A549 (cell line): Measurements from ENCODE around the gene NAV2. TPM values are rescaled to one million over a fixed set of nuclear protein-coding genes. Genes with fewer than 3 reads are reported as not detected.

Experiments
- ATAC-seq, 2 experiments: fragments of 200-7000 bp in 1 of 2; fragments of >200 bp in 1 of 2; cut with Nextera tagmentation in 1 of 2; cut with Tn5 transposase in 1 of 2; 3 replicates each; pipeline versions ENCODE4 v1.8.0 to v1.9.1; 2018 to 2020; ENCODE audit warnings: mild to moderate bottlenecking in 1 of 2, moderate library complexity in 1 of 2
- CTCF ChIA-PET: fragments of 300-600 bp; sonication (Branson Sonifier 250); formaldehyde crosslinking; extraction: SDS; loops from one replicate; lab custom pipeline; 2021; ENCODE audit warnings: antibody characterized with exemption, inconsistent platforms; lab: Yijun Ruan, JAX
- POLR2A ChIA-PET: fragments of 350-600 bp; formaldehyde crosslinking; extraction: SDS; loops from one replicate; lab custom pipeline; 2021; ENCODE audit warnings: antibody characterized with exemption, inconsistent platforms; lab: Yijun Ruan, JAX
- DNase-seq, 2 experiments: peaks; one replicate each; pipeline versions ENCODE4 v3.0.0 to v3.0.0-alpha.2; 2011 to 2016; ENCODE audit warnings: low read depth in 1 of 2, low spot score in 1 of 2
- FAIRE-seq: peaks from 2 replicates; lab custom pipeline; 2011; peaks lifted over from hg19 to GRCh38; lab: Jason Lieb, UNC
- H3K27ac ChIP-seq, 2 experiments: fragments of >200 bp; sonication (Bioruptor Twin); formaldehyde crosslinking; 3 replicates each; pipeline ENCODE4 v1.5.1; 2016 to 2017
- H3K4me1 ChIP-seq: fragments of >200 bp; sonication (Bioruptor Twin); formaldehyde crosslinking; 3 replicates; pipeline ENCODE4 v1.6.1; 2016
- H3K4me2 ChIP-seq: fragments of >200 bp; sonication (Bioruptor Twin); formaldehyde crosslinking; 3 replicates; pipeline ENCODE4 v1.6.1; 2016
- H3K4me3 ChIP-seq: fragments of >200 bp; sonication (Bioruptor Twin); formaldehyde crosslinking; 3 replicates; pipeline ENCODE4 v1.5.1; 2016
- H3K9me3 ChIP-seq: fragments of >200 bp; sonication (Bioruptor Twin); formaldehyde crosslinking; 3 replicates; pipeline ENCODE4 v1.6.1; 2016
- BHLHE40 ChIP-seq: IDR thresholded peaks from 2 replicates; pipeline ENCODE4 v1.6.1; 2012; ENCODE audit warnings: low read depth, low read length, inconsistent platforms
- CBX8 ChIP-seq: fragments of 200-600 bp; sonication (generic); IDR thresholded peaks from 2 replicates; pipeline ENCODE4 v1.6.1; 2016
- CEBPB ChIP-seq, 2 experiments: fragments of >200 bp in 1 of 2; sonication (Bioruptor Twin) in 1 of 2; formaldehyde crosslinking in 1 of 2; IDR thresholded peaks; 2 replicates each; pipeline ENCODE4 v1.6.1; 2012 to 2016
- CHD2 ChIP-seq: fragments of 150-350 bp; IDR thresholded peaks from 2 replicates; pipeline ENCODE4 v1.6.1; 2014; ENCODE audit warnings: low read length; ENCODE audit not compliant: partially characterized antibody
- CHD4 ChIP-seq: fragments of 200-600 bp; sonication (generic); IDR thresholded peaks from 2 replicates; pipeline ENCODE4 v1.6.1; 2016; ENCODE audit warnings: antibody characterized with exemption, mild to moderate bottlenecking, borderline replicate concordance
- EP300 ChIP-seq, 2 experiments: fragments of >200 bp; sonication (Bioruptor Twin); formaldehyde crosslinking; IDR thresholded peaks; 2 replicates in 1 of 2; 3 replicates in 1 of 2; pipeline ENCODE4 v1.6.1; 2016 to 2017
- ESRRA ChIP-seq: fragments of 150-350 bp; IDR thresholded peaks from 2 replicates; pipeline ENCODE4 v1.6.1; 2014; ENCODE audit warnings: mild to moderate bottlenecking, low read length, borderline replicate concordance
- FOSL2 ChIP-seq, 2 experiments: fragments of 450-650 bp in 1 of 2; fragments of >200 bp in 1 of 2; sonication (Bioruptor Twin) in 1 of 2; formaldehyde crosslinking; IDR thresholded peaks; 2 replicates each; pipeline versions ENCODE4 v1.5.0 to v1.6.1; 2016 to 2020; ENCODE audit warnings: mild to moderate bottlenecking in 1 of 2, moderate library complexity in 1 of 2
- GATA3 ChIP-seq: IDR thresholded peaks from 2 replicates; pipeline ENCODE4 v1.6.1; 2012; ENCODE audit warnings: borderline replicate concordance
- HDAC2 ChIP-seq: fragments of 200-600 bp; sonication (generic); IDR thresholded peaks from 2 replicates; pipeline ENCODE4 v1.6.1; 2016
- HOXB5 ChIP-seq: fragments of 250-450 bp; sonication (Bioruptor Pico); IDR thresholded peaks from 2 replicates; pipeline ENCODE4 v1.5.0; 2020; ENCODE audit warnings: mild to moderate bottlenecking, moderate library complexity
- JUN ChIP-seq, 2 experiments: fragments of >200 bp; sonication (Bioruptor Twin); formaldehyde crosslinking; IDR thresholded peaks; 2 replicates in 1 of 2; 3 replicates in 1 of 2; pipeline ENCODE4 v1.6.1; 2016 to 2017
- JUNB ChIP-seq: fragments of >200 bp; sonication (Bioruptor Twin); formaldehyde crosslinking; IDR thresholded peaks from 2 replicates; pipeline ENCODE4 v1.6.1; 2016
- MAZ ChIP-seq: fragments of 150-350 bp; IDR thresholded peaks from 2 replicates; pipeline ENCODE4 v1.6.1; 2014; ENCODE audit warnings: antibody characterized with exemption, low read depth, low read length, borderline replicate concordance
- NR3C1 ChIP-seq: fragments of >200 bp; sonication (Bioruptor Twin); formaldehyde crosslinking; IDR thresholded peaks from 3 replicates; pipeline ENCODE4 v1.6.1; 2017
- PHF8 ChIP-seq: fragments of 200-600 bp; sonication (generic); IDR thresholded peaks from 2 replicates; pipeline ENCODE4 v1.6.1; 2016; ENCODE audit warnings: low read depth, mild to moderate bottlenecking, antibody characterized with exemption, moderate library complexity, borderline replicate concordance
- POLR2A ChIP-seq: IDR thresholded peaks from 2 replicates; pipeline ENCODE4 v1.6.1; 2012; ENCODE audit warnings: mild to moderate bottlenecking, low read length
- RARB ChIP-seq: fragments of 250-450 bp; sonication (Bioruptor Pico); IDR thresholded peaks from 2 replicates; pipeline ENCODE4 v1.8.0; 2021; ENCODE audit warnings: mild to moderate bottlenecking, moderate library complexity
- RCOR1 ChIP-seq: fragments of 150-350 bp; IDR thresholded peaks from 2 replicates; pipeline ENCODE4 v1.6.1; 2014; ENCODE audit warnings: antibody characterized with exemption, low read length, low read depth
- RFX5 ChIP-seq: fragments of 450-650 bp; IDR thresholded peaks from 2 replicates; pipeline ENCODE4 v1.7.1; 2014; ENCODE audit warnings: antibody characterized with exemption, mild to moderate bottlenecking, moderate library complexity
- SMC3 ChIP-seq: fragments of >200 bp; sonication (Bioruptor Twin); formaldehyde crosslinking; IDR thresholded peaks from 3 replicates; pipeline ENCODE4 v1.6.1; 2018; ENCODE audit warnings: inconsistent platforms
- ZC3H11A ChIP-seq: fragments of 450-650 bp; IDR thresholded peaks from 2 replicates; pipeline ENCODE4 v1.6.1; 2014; ENCODE audit warnings: antibody characterized with exemption, mild to moderate bottlenecking
- ZFP36 ChIP-seq: fragments of 450-650 bp; IDR thresholded peaks from 2 replicates; pipeline ENCODE4 v1.6.1; 2014; ENCODE audit warnings: borderline replicate concordance; ENCODE audit not compliant: partially characterized antibody
- WGBS: methylation state at CpG from one replicate; pipeline ENCODE4 v1.1.6; 2017; ENCODE audit errors: missing lambda C conversion rate; 5-methylcytosine and 5-hydroxymethylcytosine counted together
- polyA plus RNA-seq, 4 experiments: library from polyadenylated mRNA; depleted of rRNA in 3 of 4; stranded (reverse); fragments of >200 nt; fragmentation: RNase III in 1 of 4; extraction: RNeasy Plus Mini Kit Qiagen cat#74134 plus additional on column Dnase treatment in 1 of 4; gene quantifications; 2 replicates in 3 of 4; 3 replicates in 1 of 4; pipeline ENCODE4 v1.2.3, GENCODE V29; 2011 to 2017
- TF ChIP-seq, protein P1 (sequence below): fragments of >200 bp; sonication (Bioruptor Twin); formaldehyde crosslinking; IDR thresholded peaks from 3 replicates; pipeline ENCODE4 v1.6.1; 2016
- TF ChIP-seq, protein P2 (sequence below): fragments of 200-600 bp; sonication (generic); IDR thresholded peaks from 2 replicates; pipeline ENCODE4 v1.6.1; 2016; ENCODE audit warnings: antibody characterized with exemption, mild to moderate bottlenecking, moderate library complexity
- TF ChIP-seq, protein P3 (sequence below): IDR thresholded peaks from 2 replicates; pipeline ENCODE4 v1.6.1; 2012; ENCODE audit warnings: low read depth, borderline replicate concordance
- TF ChIP-seq, protein P4 (sequence below): fragments of 150-350 bp; IDR thresholded peaks from 2 replicates; pipeline ENCODE4 v1.6.1; 2014; ENCODE audit warnings: low read depth, mild to moderate bottlenecking, low read length
- TF ChIP-seq, protein P5 (sequence below): IDR thresholded peaks from 2 replicates; pipeline ENCODE4 v1.6.1; 2012

Gene NAV2
- polyA plus RNA-seq, 2 of the 4 experiments (the other 2 are of a cell fraction) = 4.9 to 19.8 TPM

DNA sequence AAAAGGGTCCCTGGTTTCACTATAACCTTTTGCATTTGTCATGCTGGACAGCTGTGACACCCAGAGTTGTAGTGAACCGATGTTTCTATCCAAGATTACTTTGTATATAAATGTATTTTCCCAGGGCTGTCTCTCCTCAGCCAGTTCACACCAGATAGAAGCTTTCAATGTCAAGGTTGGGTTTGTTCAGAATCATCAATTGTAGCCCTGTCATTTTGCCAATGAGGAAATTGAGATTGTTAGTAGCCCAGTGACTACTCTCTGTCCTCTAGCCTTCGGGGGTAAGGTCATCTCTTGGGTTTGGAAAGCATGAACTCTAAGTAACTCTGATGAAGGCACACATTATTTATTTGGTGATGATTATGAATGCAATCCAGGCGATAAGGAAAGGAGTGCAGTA, 282.0 kb downstream of the NAV2 start:
- H3K4me3 ChIP-seq = no peak overlapping the region
- no peak for FAIRE-seq
- H3K4me2 ChIP-seq = peak overlapping the region; percentile 59
- TF ChIP-seq, protein P1, sequence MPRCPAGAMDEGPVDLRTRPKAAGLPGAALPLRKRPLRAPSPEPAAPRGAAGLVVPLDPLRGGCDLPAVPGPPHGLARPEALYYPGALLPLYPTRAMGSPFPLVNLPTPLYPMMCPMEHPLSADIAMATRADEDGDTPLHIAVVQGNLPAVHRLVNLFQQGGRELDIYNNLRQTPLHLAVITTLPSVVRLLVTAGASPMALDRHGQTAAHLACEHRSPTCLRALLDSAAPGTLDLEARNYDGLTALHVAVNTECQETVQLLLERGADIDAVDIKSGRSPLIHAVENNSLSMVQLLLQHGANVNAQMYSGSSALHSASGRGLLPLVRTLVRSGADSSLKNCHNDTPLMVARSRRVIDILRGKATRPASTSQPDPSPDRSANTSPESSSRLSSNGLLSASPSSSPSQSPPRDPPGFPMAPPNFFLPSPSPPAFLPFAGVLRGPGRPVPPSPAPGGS = no peak
- no peak for TF ChIP-seq MAZ
- no peak for TF ChIP-seq HOXB5 (CRISPR knock-in tag)
- no peak for TF ChIP-seq CBX8
- no peak for TF ChIP-seq BHLHE40
- TF ChIP-seq CEBPB (IDR thresholded peaks at IDR 0.05) = no peak
- TF ChIP-seq, protein P2, sequence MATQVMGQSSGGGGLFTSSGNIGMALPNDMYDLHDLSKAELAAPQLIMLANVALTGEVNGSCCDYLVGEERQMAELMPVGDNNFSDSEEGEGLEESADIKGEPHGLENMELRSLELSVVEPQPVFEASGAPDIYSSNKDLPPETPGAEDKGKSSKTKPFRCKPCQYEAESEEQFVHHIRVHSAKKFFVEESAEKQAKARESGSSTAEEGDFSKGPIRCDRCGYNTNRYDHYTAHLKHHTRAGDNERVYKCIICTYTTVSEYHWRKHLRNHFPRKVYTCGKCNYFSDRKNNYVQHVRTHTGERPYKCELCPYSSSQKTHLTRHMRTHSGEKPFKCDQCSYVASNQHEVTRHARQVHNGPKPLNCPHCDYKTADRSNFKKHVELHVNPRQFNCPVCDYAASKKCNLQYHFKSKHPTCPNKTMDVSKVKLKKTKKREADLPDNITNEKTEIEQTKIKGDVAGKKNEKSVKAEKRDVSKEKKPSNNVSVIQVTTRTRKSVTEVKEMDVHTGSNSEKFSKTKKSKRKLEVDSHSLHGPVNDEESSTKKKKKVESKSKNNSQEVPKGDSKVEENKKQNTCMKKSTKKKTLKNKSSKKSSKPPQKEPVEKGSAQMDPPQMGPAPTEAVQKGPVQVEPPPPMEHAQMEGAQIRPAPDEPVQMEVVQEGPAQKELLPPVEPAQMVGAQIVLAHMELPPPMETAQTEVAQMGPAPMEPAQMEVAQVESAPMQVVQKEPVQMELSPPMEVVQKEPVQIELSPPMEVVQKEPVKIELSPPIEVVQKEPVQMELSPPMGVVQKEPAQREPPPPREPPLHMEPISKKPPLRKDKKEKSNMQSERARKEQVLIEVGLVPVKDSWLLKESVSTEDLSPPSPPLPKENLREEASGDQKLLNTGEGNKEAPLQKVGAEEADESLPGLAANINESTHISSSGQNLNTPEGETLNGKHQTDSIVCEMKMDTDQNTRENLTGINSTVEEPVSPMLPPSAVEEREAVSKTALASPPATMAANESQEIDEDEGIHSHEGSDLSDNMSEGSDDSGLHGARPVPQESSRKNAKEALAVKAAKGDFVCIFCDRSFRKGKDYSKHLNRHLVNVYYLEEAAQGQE = no peak
- TF ChIP-seq RFX5 = no peak
- TF ChIP-seq POLR2A = no peak
- no peak for TF ChIP-seq ZC3H11A
- no peak for TF ChIP-seq RCOR1
- no peak for TF ChIP-seq NR3C1
- TF ChIP-seq PHF8 = no peak
- TF ChIP-seq, protein P3, sequence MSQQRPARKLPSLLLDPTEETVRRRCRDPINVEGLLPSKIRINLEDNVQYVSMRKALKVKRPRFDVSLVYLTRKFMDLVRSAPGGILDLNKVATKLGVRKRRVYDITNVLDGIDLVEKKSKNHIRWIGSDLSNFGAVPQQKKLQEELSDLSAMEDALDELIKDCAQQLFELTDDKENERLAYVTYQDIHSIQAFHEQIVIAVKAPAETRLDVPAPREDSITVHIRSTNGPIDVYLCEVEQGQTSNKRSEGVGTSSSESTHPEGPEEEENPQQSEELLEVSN = no peak
- TF ChIP-seq GATA3 = no peak
- no peak for TF ChIP-seq CHD2
- TF ChIP-seq, protein P4, sequence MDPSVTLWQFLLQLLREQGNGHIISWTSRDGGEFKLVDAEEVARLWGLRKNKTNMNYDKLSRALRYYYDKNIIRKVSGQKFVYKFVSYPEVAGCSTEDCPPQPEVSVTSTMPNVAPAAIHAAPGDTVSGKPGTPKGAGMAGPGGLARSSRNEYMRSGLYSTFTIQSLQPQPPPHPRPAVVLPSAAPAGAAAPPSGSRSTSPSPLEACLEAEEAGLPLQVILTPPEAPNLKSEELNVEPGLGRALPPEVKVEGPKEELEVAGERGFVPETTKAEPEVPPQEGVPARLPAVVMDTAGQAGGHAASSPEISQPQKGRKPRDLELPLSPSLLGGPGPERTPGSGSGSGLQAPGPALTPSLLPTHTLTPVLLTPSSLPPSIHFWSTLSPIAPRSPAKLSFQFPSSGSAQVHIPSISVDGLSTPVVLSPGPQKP = no peak
- peaks cover 10% of the 10 kb centered on the region; the same call in 2 of the 3 replicates for H3K9me3 ChIP-seq
- peak overlapping the region; percentile 80 to 99 for H3K27ac ChIP-seq
- POLR2A ChIA-PET = interaction anchor here (0.6 to 1.5 kb wide), 4 partner anchors 13 to 118 kb away, joined by 3 to 6 read pairs (median 3); no protein-coding TSS in a partner anchor
- no peak for DNase-seq
- 30% methylated on average over 3 of the region's 3 CpGs for WGBS
- no peak; a peak in 1 of 6 replicates for ATAC-seq
- peaks cover 30% of the 10 kb centered on the region for H3K4me1 ChIP-seq
- CTCF ChIA-PET = interaction anchor here (0.6 to 1.7 kb wide), 8 partner anchors 14 to 133 kb away, joined by 3 to 7 read pairs (median 4); no protein-coding TSS in a partner anchor

DNA sequence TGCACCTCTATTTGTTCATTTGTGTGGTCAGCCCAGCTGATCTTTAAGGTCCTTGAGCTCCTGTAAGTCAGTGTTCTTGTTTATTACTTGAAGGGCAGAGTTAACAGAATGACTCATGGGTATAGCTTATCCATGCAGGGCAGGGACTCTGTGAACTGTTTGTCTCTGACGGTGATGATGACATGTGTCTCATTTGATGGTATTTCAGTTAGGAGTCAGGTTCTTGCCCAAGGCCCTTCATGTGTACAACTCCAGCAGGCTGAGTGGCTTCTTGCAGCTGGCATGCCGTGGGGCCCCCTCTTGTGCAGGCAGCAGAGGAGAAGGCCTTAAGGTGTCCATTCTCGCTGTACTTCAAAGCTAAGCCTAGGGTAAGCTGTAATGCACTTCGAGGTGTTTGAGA, 282.5 kb downstream of the NAV2 start:
- Histone ChIP-seq H3K4me2 (peak overlapping the region; percentile 59), H3K9me3 (peaks cover 10% of the 10 kb centered on the region; the same call in 2 of the 3 replicates), H3K27ac (peak overlapping the region; percentile 80 to 99), H3K4me3 (no peak overlapping the region), H3K4me1 (peaks cover 35% of the 10 kb centered on the region)
- WGBS = 32% methylated on average over 4 of the region's 4 CpGs
- TF ChIP-seq EP300 (IDR thresholded peaks at IDR 0.05) = peak; percentile 64 to 66; a peak in 3 of 5 replicates
- TF ChIP-seq, protein P2 = no peak
- TF ChIP-seq ZFP36 = no peak
- peak; percentile 26; the same call in 1 of the 3 replicates for TF ChIP-seq SMC3
- peak; percentile 80 for TF ChIP-seq JUNB
- TF ChIP-seq JUN (IDR thresholded peaks at IDR 0.05) = peak; percentile 49 to 79; a peak in 2 of 5 replicates
- peak; percentile 59 to 67 for TF ChIP-seq CEBPB (IDR thresholded peaks at IDR 0.05)
- TF ChIP-seq HDAC2 = no peak
- TF ChIP-seq FOSL2 (IDR thresholded peaks at IDR 0.05) = peak; percentile 65; the same call in 1 of the 2 replicates
- peak; percentile 79 for TF ChIP-seq FOSL2 (CRISPR knock-in tag; IDR thresholded peaks at IDR 0.05)
- TF ChIP-seq CHD4 = no peak
- no peak for TF ChIP-seq ESRRA
- peak; percentile 72 for TF ChIP-seq GATA3
- TF ChIP-seq, protein P5, sequence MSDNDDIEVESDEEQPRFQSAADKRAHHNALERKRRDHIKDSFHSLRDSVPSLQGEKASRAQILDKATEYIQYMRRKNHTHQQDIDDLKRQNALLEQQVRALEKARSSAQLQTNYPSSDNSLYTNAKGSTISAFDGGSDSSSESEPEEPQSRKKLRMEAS = peak; percentile 76
- TF ChIP-seq RARB (CRISPR knock-in tag) = no peak
- TF ChIP-seq ZC3H11A = no peak
- DNase-seq = peak; percentile 56 to 91
- ChIA-PET POLR2A (interaction anchor here (0.6 to 1.5 kb wide), 4 partner anchors 14 to 118 kb away, joined by 3 to 6 read pairs (median 3); no protein-coding TSS in a partner anchor), CTCF (interaction anchor here (0.6 to 1.7 kb wide), 7 partner anchors 14 to 133 kb away, joined by 3 to 7 read pairs (median 4); no protein-coding TSS in a partner anchor)
- peak; percentile 36 for FAIRE-seq
- ATAC-seq = peak; percentile 92 to 97
